Ectodermal cell (in vitro differentiated cells): ENCODE measurements around the gene USP17L30. TPM values are rescaled to one million over a fixed set of nuclear protein-coding genes. Genes with fewer than 3 reads are reported as not detected.
"Not testable (repeated sequence)": the region's sequence is repeated elsewhere in the genome, so short reads cannot be mapped to it uniquely, and the experiment has no call there.

Source experiments
- H3K27ac ChIP-seq: 2 replicates; pipeline ENCODE4 v1.7.0; 2013; ENCODE audit warnings: mild to moderate bottlenecking, low read depth, low read length; ENCODE audit not compliant: insufficient read depth, poor library complexity, severe bottlenecking
- H3K27me3 ChIP-seq: 2 replicates; pipeline ENCODE4 v1.7.0; 2013; ENCODE audit warnings: mild to moderate bottlenecking, low read length; ENCODE audit not compliant: insufficient read depth, control insufficient read depth, poor library complexity, severe bottlenecking
- H3K36me3 ChIP-seq: one replicate; pipeline ENCODE4 v1.7.0; 2013; ENCODE audit warnings: low read length; ENCODE audit not compliant: control insufficient read depth, insufficient read depth
- H3K4me1 ChIP-seq: one replicate; pipeline ENCODE4 v1.7.0; 2013; ENCODE audit warnings: low read length; ENCODE audit not compliant: control insufficient read depth, insufficient read depth
- H3K4me3 ChIP-seq: 2 replicates; pipeline ENCODE4 v1.7.0; 2013; ENCODE audit warnings: low read depth, low read length, control low read depth; ENCODE audit not compliant: insufficient read depth
- H3K9me3 ChIP-seq: 2 replicates; pipeline ENCODE4 v1.7.0; 2013; ENCODE audit warnings: mild to moderate bottlenecking, low read length, moderate library complexity; ENCODE audit not compliant: control insufficient read depth
- WGBS, 2 experiments: methylation state at CpG; one replicate each; pipeline ENCODE4 v1.1.7; 2013; ENCODE audit warnings: missing lambda C conversion rate in 2 of 2; 5-methylcytosine and 5-hydroxymethylcytosine counted together
- polyA plus RNA-seq, 4 experiments: library from polyadenylated mRNA; stranded (reverse); fragments of 50-300 nt; gene quantifications; one replicate each; pipeline ENCODE4 v1.2.3, GENCODE V29; 2013

Gene USP17L30
- not detected for polyA plus RNA-seq (2013, experiment 1 of 4)
- polyA plus RNA-seq (2013, experiment 2 of 4), result not detected
- not detected for polyA plus RNA-seq (2013, experiment 3 of 4)
- polyA plus RNA-seq (2013, experiment 4 of 4), result not detected

DNA sequence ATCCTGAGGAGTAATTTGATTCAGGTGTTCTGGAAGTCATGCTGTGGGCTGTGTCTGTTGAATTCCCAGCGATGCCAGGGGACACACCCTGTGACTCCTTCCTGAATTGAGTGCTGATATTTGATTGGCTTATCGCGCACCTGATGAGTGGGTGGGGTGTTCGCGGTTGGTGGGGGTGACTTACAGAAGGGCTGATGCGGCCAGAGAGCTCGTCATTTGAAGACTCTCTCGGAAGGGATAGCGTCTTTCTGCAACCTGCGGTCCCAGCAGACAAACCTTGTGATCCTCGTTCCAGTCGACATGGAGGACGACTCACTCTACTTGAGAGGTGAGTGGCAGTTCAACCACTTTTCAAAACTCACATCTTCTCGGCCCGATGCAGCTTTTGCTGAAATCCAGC is at the start of gene USP17L30:
TSS of gene USP17L30 (plus strand) at position 301 of the 400 bp plus-strand sequence. CDS start at position 301, 0 bp downstream.
- not testable (repeated sequence) for H3K4me1 ChIP-seq, H3K4me3 ChIP-seq, H3K36me3 ChIP-seq, H3K9me3 ChIP-seq, H3K27ac ChIP-seq, H3K27me3 ChIP-seq
- no CpG with 5 or more reads among the region's 15 CpGs for WGBS, 2 experiments

DNA sequence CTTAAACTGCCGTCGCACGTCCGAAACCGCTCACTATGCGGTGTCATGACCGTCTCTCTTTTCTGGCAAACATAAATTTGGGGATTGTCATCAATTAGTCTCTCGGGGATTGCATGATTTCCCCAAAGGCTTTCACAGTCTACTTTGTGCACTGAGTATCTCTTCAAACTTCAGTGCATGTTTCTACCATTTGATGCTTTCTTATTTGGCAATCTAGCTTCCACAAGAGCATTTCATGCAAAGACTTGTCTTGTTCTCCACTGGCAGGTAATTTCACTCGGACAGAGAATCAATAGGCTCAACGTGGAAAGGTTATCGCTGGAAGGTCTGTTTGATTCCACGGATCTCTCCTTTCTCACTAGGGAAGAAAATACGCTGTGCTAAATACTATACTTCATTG is 38.7 kb upstream of the USP17L30 start:
- H3K9me3 ChIP-seq, H3K4me3 ChIP-seq, H3K36me3 ChIP-seq, H3K27ac ChIP-seq, H3K27me3 ChIP-seq, H3K4me1 ChIP-seq: not testable (repeated sequence)
- 71 to 82% methylated on average over 1 of the region's 13 CpGs for WGBS, 2 experiments

DNA sequence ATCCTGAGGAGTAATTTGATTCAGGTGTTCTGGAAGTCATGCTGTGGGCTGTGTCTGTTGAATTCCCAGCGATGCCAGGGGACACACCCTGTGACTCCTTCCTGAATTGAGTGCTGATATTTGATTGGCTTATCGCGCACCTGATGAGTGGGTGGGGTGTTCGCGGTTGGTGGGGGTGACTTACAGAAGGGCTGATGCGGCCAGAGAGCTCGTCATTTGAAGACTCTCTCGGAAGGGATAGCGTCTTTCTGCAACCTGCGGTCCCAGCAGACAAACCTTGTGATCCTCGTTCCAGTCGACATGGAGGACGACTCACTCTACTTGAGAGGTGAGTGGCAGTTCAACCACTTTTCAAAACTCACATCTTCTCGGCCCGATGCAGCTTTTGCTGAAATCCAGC is 38.1 kb upstream of the USP17L30 start, which contains the start of gene USP17L24:
TSS of gene USP17L24 (plus strand) at position 301 of the 400 bp plus-strand sequence. CDS start at position 301, 0 bp downstream.
- WGBS, 2 experiments, result no CpG with 5 or more reads among the region's 15 CpGs
- not testable (repeated sequence) for H3K27ac ChIP-seq, H3K9me3 ChIP-seq, H3K4me1 ChIP-seq, H3K36me3 ChIP-seq, H3K27me3 ChIP-seq, H3K4me3 ChIP-seq

DNA sequence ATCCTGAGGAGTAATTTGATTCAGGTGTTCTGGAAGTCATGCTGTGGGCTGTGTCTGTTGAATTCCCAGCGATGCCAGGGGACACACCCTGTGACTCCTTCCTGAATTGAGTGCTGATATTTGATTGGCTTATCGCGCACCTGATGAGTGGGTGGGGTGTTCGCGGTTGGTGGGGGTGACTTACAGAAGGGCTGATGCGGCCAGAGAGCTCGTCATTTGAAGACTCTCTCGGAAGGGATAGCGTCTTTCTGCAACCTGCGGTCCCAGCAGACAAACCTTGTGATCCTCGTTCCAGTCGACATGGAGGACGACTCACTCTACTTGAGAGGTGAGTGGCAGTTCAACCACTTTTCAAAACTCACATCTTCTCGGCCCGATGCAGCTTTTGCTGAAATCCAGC is 33.3 kb upstream of the USP17L30 start, which contains the start of gene USP17L25:
TSS of gene USP17L25 (plus strand) at position 301 of the 400 bp plus-strand sequence. CDS start at position 301, 0 bp downstream.
- no CpG with 5 or more reads among the region's 15 CpGs for WGBS, 2 experiments
- H3K27ac ChIP-seq, H3K4me1 ChIP-seq, H3K9me3 ChIP-seq, H3K27me3 ChIP-seq, H3K36me3 ChIP-seq, H3K4me3 ChIP-seq: not testable (repeated sequence)

- H3K9me3 ChIP-seq, H3K27me3 ChIP-seq, H3K36me3 ChIP-seq, H3K4me1 ChIP-seq, H3K4me3 ChIP-seq, H3K27ac ChIP-seq: not testable (repeated sequence)
- WGBS, 2 experiments, result no CpG with 5 or more reads among the region's 15 CpGs
Observed at GRCh38 chr4:9334358-9334757, 28.6 kb upstream of the USP17L30 start, which contains the start of gene USP17L26. Gene USP17L26, plus strand, starts transcription at chr4:9334658. Its CDS starts 0 bp downstream, at chr4:9334658.

DNA sequence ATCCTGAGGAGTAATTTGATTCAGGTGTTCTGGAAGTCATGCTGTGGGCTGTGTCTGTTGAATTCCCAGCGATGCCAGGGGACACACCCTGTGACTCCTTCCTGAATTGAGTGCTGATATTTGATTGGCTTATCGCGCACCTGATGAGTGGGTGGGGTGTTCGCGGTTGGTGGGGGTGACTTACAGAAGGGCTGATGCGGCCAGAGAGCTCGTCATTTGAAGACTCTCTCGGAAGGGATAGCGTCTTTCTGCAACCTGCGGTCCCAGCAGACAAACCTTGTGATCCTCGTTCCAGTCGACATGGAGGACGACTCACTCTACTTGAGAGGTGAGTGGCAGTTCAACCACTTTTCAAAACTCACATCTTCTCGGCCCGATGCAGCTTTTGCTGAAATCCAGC is 23.8 kb upstream of the USP17L30 start, which contains the start of gene USP17L5:
TSS of gene USP17L5 (plus strand) at position 301 of the 400 bp plus-strand sequence. CDS start at position 301, 0 bp downstream.
- not testable (repeated sequence) for H3K9me3 ChIP-seq, H3K4me3 ChIP-seq, H3K4me1 ChIP-seq, H3K27ac ChIP-seq, H3K36me3 ChIP-seq, H3K27me3 ChIP-seq
- WGBS, 2 experiments, result no CpG with 5 or more reads among the region's 15 CpGs

GRCh38 chr4:9343848-9344247 is 19.1 kb upstream of the USP17L30 start, which contains the start of gene USP17L27:
Gene USP17L27, plus strand, starts transcription at chr4:9344148. Its CDS starts 0 bp downstream, at chr4:9344148.
- H3K9me3 ChIP-seq, H3K27ac ChIP-seq, H3K4me3 ChIP-seq, H3K27me3 ChIP-seq, H3K36me3 ChIP-seq, H3K4me1 ChIP-seq: not testable (repeated sequence)
- no CpG with 5 or more reads among the region's 15 CpGs for whole genome bisulfite sequencing, 2 experiments

- not testable (repeated sequence) for H3K36me3 ChIP-seq
Observed at GRCh38 chr4:9348593-9348992, 14.3 kb upstream of the USP17L30 start, which contains the start of gene USP17L28. Gene USP17L28, plus strand, starts transcription at chr4:9348893. Its CDS starts 0 bp downstream, at chr4:9348893.

DNA sequence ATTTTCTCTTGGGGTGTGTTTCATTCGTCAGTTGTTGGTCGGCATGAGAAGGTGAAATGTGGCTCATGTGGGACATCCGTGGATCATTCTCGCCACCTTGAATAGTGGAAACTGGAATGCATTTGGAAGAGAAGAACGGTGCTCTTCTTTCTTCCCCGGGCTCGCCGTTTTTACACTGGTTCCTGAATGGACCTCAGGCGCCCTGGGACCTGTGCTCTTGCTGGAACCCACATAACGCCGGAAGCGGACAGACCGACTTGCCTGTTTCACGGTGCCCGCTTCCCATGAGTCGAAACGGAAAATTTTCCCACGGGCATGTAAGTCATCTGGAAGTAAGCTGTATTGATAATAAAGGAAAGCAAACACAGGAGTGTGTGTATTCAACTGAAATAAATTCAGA is 12.1 kb upstream of the USP17L30 start:
- H3K4me1 ChIP-seq, H3K4me3 ChIP-seq, H3K36me3 ChIP-seq, H3K27me3 ChIP-seq, H3K27ac ChIP-seq, H3K9me3 ChIP-seq: not testable (repeated sequence)
- no CpG with 5 or more reads among the region's 18 CpGs for WGBS, 2 experiments

More at GRCh38 chr4:9348593-9348992, 14.3 kb upstream of the USP17L30 start, which contains the start of gene USP17L28:
- not testable (repeated sequence) for H3K27me3 ChIP-seq, H3K27ac ChIP-seq, H3K9me3 ChIP-seq, H3K4me3 ChIP-seq, H3K4me1 ChIP-seq
- WGBS, 2 experiments, result no CpG with 5 or more reads among the region's 15 CpGs

- H3K27ac ChIP-seq, H3K36me3 ChIP-seq, H3K4me3 ChIP-seq, H3K9me3 ChIP-seq, H3K27me3 ChIP-seq, H3K4me1 ChIP-seq: not testable (repeated sequence)
- WGBS, 2 experiments, result no CpG with 5 or more reads among the region's 15 CpGs
Observed at GRCh38 chr4:9353338-9353737, 9.6 kb upstream of the USP17L30 start, which contains the start of gene USP17L29. Gene USP17L29, plus strand, starts transcription at chr4:9353638. Its CDS starts 0 bp downstream, at chr4:9353638.
